Activated CD4-positive, alpha-beta T cell treated with anti-CD3 and anti-CD28 coated beads, Interleukin-2, amount 50 U/mL, for 48 hours (primary cell): ENCODE data around the gene PFDN6.
A peak's percentile ranks its signal among the peaks of the same experiment; 100 is the strongest.
"Not testable (repeated sequence)": the region's sequence is repeated elsewhere in the genome, so short reads cannot be mapped to it uniquely, and the experiment has no call there.

Experiments used
- DNase-seq, 2 experiments: peaks; one replicate each; pipeline ENCODE4 v3.0.0-alpha.2; 2020

The PFDN6 gene

GRCh38 chr6:33273924-33274902, 15.2 kb upstream of the PFDN6 start:
- DNase-seq: no peak

- not testable (repeated sequence) for DNase-seq
Measured at GRCh38 chr6:33275795-33276580, 13.4 kb upstream of the PFDN6 start.

GRCh38 chr6:33276581-33276863, 12.9 kb upstream of the PFDN6 start:
- no peak for DNase-seq

- peak; percentile 80 to 86 for DNase-seq
Measured at GRCh38 chr6:33276864-33277662, 12.3 kb upstream of the PFDN6 start, which contains the start of gene B3GALT4. Gene B3GALT4 (plus strand): TSS chr6:33277123. CDS start chr6:33277420, 297 bp downstream.

- peak in 1 of 2 experiments; percentile 40 for DNase-seq
Measured at GRCh38 chr6:33277663-33278391, 11.6 kb upstream of the PFDN6 start.

GRCh38 chr6:33278392-33278741, 11.0 kb upstream of the PFDN6 start:
- no peak for DNase-seq

GRCh38 chr6:33278810-33279209, 10.6 kb upstream of the PFDN6 start:
- no peak for DNase-seq

- no peak for DNase-seq
Measured at GRCh38 chr6:33279257-33279695, 10.1 kb upstream of the PFDN6 start.

- DNase-seq: no peak
Measured at GRCh38 chr6:33279971-33280511, 9.4 kb upstream of the PFDN6 start.

GRCh38 chr6:33280539-33280938, 8.9 kb upstream of the PFDN6 start:
- no peak for DNase-seq

- not testable (repeated sequence) for DNase-seq
Measured at GRCh38 chr6:33285214-33285613, 4.2 kb upstream of the PFDN6 start.

GRCh38 chr6:33286946-33287914, 2.2 kb upstream of the PFDN6 start:
- no peak for DNase-seq

- no peak for DNase-seq
Measured at GRCh38 chr6:33288141-33288920, 1.1 kb upstream of the PFDN6 start.

- no peak for DNase-seq
Measured at GRCh38 chr6:33289784-33290315, 449 bp downstream of the PFDN6 start.

GRCh38 chr6:33290459-33290858, 1.1 kb downstream of the PFDN6 start:
- DNase-seq: no peak

- DNase-seq: no peak
Measured at GRCh38 chr6:33292996-33293682, 3.7 kb downstream of the PFDN6 start.

GRCh38 chr6:33294086-33294823, 4.9 kb downstream of the PFDN6 start:
- DNase-seq: no peak
